ENCODE measurements around the gene TJP2.

The TJP2 gene

DNA sequence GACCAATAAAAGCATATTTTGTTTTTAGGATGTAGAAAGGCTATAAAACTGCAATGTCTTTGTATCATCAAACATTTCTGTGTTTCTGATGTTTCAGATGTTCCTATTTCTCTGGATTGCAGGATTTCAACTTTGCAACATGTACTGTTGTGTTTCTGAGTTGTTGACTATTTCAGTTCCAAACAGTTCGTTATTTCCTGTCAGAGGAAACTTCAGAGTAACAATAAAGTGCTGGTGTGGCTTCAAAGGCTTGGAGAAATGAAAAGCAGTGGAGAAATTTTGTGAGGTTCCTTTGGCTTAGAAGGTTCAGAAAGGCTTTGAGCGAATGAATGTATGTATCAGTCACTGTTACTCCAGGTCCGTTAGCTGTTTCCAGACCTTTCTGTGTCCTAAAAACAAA is 17.2 kb downstream of the TJP2 start:
- TF ChIP-seq, protein P1, sequence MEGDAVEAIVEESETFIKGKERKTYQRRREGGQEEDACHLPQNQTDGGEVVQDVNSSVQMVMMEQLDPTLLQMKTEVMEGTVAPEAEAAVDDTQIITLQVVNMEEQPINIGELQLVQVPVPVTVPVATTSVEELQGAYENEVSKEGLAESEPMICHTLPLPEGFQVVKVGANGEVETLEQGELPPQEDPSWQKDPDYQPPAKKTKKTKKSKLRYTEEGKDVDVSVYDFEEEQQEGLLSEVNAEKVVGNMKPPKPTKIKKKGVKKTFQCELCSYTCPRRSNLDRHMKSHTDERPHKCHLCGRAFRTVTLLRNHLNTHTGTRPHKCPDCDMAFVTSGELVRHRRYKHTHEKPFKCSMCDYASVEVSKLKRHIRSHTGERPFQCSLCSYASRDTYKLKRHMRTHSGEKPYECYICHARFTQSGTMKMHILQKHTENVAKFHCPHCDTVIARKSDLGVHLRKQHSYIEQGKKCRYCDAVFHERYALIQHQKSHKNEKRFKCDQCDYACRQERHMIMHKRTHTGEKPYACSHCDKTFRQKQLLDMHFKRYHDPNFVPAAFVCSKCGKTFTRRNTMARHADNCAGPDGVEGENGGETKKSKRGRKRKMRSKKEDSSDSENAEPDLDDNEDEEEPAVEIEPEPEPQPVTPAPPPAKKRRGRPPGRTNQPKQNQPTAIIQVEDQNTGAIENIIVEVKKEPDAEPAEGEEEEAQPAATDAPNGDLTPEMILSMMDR (IDR thresholded peaks at IDR 0.05; ENCODE audit: low read depth, low read length), result no peak
- no peak overlapping the region for H3K4me3 ChIP-seq (ENCODE audit: low read depth, low read length)

DNA sequence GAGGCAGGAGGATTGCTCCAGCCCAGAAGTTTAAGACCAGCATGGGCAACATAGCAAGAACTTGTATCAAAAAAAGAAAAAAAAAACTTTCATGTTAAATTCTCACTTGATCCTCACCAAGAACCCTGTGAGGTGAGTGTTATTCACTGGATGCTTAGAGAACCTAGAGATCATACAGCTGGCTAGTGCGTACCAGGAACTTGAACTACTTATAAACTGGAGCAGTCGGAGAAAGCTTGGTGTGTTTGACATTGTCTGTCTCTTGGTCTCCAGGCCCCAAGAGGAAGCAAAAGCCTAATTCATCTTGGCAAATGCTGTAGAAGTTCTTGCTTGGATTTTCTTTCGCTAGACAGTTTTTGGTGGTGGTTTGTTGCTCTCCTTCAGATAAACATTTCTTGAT is 18.1 kb downstream of the TJP2 start:
- no peak overlapping the region for H3K4me3 ChIP-seq (ENCODE audit: low read depth, low read length)
- TF ChIP-seq, protein P1 (IDR thresholded peaks at IDR 0.05; ENCODE audit: low read depth, low read length), result no peak

DNA sequence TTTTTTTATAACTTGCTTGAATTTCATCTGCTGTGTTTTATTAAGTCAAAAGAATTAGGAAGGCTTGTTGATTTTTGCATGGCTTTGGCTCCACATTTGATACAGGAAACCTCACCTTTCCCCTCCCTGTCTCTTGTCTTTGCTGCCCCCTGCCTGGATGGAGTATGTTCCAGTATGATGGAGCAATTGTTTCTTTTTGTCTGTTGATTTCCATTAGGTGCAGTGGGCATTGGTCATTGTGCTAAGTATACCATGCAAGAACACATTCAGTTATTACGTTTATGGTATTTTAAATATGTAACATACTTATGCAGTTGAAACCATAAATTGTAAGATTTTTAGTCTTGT is 19.6 kb downstream of the TJP2 start:
- TF ChIP-seq, protein P1 (IDR thresholded peaks at IDR 0.05; ENCODE audit: low read depth, low read length), result no peak
- H3K4me3 ChIP-seq (ENCODE audit: low read depth, low read length), result no peak overlapping the region

DNA sequence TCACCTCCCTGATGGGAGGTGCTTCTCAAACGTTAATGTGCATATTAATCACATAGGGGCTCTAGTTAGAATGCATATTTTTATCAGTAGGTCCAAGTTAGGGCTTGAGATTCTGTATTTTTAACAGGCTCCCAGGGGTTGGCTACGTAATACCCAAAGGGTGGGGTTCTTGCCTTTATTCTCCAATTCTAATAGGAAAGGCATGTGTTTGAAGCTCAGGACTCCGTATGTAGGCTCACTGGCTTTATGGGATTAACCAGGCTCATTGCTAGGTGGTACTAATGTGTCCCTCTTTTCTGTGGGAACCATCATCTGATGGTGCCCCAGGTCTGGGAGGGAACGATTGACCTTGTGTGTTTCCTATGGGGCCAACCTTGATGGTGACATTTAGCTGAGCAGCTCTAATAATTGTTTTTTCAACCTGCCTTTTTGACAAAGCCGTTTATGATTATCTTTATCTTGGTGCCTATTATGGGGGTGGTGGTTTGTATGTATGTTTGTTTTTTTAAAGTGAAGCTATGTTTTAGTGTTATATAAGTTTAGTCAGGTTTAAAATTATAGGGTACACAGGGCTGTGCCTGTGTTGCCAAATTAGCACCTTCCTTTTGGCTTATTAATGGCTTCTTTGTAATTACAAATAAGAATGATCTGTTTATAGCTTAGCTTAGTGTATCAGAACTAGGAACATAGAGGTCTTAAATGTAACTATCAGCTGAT is 20.8 kb downstream of the TJP2 start:
- TF ChIP-seq, protein P1 (IDR thresholded peaks at IDR 0.05; ENCODE audit: low read depth, low read length), result no peak
- H3K4me3 ChIP-seq (ENCODE audit: low read depth, low read length), result no peak overlapping the region

DNA sequence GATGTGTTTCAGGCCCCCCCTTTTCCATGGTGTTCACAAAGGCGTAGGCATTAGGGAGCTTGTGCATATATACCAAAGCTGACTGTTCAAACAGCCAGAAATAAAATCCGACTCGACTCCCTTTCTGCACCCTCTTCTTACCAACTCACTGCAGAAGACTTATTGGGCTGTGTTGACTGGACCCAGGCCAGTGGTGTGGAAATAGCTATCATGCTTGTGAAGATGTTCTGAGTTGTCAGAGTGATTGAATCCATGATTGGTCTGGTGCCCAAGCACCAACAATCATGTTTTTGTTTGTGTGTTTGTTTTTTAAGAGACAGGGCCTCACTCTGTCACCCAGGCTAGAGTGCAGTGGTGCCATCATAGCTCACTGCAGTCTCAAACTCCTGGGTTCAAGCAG is 21.6 kb downstream of the TJP2 start:
- TF ChIP-seq, protein P1 (IDR thresholded peaks at IDR 0.05; ENCODE audit: low read depth, low read length), result no peak
- no peak overlapping the region for H3K4me3 ChIP-seq (ENCODE audit: low read depth, low read length)

DNA sequence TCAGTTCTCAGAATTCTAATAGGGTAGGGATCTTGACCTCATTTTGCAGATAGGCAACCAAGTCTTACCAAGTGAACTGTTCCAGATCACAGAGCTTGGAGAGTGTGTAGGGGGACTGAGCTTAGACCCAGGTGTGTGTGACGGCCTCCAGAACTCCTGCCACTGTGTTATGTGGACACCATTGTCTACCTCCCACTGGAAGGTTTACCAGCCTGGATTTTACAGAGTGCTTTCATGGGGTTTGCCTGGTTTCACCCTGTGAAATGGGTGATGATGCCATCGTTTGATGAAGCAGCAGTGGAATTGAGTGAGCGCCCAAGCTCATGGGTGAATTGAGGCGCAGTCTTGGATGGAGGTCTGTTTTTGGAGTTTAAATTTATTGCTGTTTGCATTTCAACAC is 23.6 kb downstream of the TJP2 start:
- TF ChIP-seq, protein P1 (IDR thresholded peaks at IDR 0.05; ENCODE audit: low read depth, low read length), result no peak
- H3K4me3 ChIP-seq (ENCODE audit: low read depth, low read length), result no peak overlapping the region

DNA sequence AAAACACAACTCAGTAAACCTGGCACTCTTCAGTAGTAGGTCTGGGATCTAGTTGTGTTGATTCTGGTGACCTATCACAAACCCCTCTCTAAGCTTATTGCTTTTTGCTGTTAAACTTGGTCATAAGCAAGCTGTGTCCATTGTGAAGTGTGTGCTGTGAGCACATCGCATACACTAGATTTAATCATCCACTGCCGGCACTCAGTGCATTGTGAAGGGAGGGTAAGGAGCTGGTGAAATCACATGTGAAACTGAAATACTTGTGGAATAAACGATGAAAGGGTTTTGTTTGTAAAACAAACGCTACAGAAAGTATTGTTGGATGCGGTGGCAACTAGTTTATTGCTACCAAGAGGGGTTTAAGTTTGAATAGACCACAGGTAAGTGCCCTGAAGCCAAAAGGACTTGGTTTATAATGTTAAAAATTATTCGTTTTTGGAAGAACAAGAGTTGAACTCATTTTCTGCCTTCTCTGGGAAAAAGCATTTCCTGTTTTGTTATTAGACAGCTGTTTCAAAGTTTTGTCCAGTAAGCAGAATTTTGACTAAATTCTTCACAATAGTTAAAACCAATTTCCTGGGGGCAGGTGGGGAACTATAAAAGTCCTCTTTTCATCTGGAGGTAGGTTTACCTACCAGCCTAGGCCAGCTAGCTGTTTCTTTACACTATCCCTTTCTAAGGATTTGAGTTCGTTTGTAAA is 24.6 kb downstream of the TJP2 start:
- TF ChIP-seq, protein P1 (IDR thresholded peaks at IDR 0.05; ENCODE audit: low read depth, low read length), result no peak
- no peak overlapping the region for H3K4me3 ChIP-seq (ENCODE audit: low read depth, low read length)
